Measurements from ENCODE around the gene ANKRD34A. TPM values are rescaled to one million over a fixed set of nuclear protein-coding genes. Genes with fewer than 3 reads are reported as not detected.

The ANKRD34A gene
- total and polyA plus RNA-seq, 2 experiments from 2014 or later: 1.3 to 2.3 TPM

DNA sequence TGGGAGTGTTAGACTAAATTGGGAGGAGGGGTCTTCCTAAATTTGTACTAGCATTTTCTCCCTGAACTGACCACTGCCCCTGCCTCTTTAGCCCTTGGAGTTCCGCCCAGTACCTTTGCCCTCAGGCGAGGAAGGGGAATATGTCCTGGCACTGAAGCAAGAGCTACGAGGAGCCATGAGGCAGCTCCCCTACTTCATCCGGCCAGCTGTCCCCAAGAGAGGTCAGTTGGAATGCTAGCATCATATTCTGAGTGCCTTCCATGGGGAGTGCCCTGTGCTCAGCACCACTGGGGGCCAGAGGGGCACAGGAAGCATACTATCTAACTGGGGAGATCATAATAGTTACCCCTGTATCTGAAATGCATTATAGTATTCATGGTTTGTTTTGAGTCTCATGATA, 10.8 kb upstream of the ANKRD34A start:
- Histone ChIP-seq H3F3A (ENCODE audit: insufficient read depth) (peaks cover 24% of the 10 kb centered on the region), H2AFZ (no peak overlapping the region), H3K9me2 (ENCODE audit: insufficient read depth) (no peaks in the 10 kb centered on the region), H3K9me3 (ENCODE audit: low read depth) (no peaks in the 10 kb centered on the region), H3K27ac (no peak overlapping the region), H3K4me1 (ENCODE audit: insufficient read depth) (peaks cover 26% of the 10 kb centered on the region), H3K9ac (no peak overlapping the region), H3K4me2 (ENCODE audit: unreplicated experiment) (no peak overlapping the region), H4K20me1 (ENCODE audit: insufficient read depth) (no peaks in the 10 kb centered on the region), H3K27me3 (replicated peaks; ENCODE audit: insufficient read depth) (no peaks in the 10 kb centered on the region), H3K4me3 (no peak overlapping the region), H3K36me3 (ENCODE audit: low read depth) (no peaks in the 10 kb centered on the region), H3K79me2 (ENCODE audit: insufficient read depth) (no peaks in the 10 kb centered on the region)
- WGBS, 2 experiments (ENCODE audit: low coverage in 1 of 2, low lambda C conversion rate in 2 of 2, missing lambda C conversion rate in 2 of 2): 73 to 77% methylated on average over 4 of the region's 4 CpGs
- in situ Hi-C loops (cut with MboI): no loop called here
- no peak for DNase-seq
- TF ChIP-seq EZH2 (IDR thresholded peaks at IDR 0.05; ENCODE audit: insufficient read depth, poor library complexity, severe bottlenecking): no peak

DNA sequence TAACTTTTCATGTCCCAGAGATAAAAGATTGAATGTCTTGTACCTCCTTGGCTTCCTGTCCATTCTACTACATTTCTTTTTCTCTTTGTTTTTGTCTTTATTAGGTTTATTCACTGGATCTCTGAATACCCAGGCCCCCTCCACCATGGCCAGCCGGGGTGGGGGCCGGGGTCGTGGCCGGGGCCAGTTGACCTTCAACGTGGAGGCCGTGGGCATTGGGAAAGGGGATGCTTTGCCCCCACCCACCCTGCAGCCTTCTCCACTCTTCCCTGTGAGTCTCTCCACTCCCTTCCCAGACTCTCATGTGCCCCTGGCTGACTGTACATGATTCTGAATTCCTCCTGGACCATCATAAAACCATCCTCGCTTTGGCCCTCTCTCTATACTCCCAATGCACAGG, 10.3 kb upstream of the ANKRD34A start:
- Histone ChIP-seq H3K36me3 (ENCODE audit: low read depth) (no peaks in the 10 kb centered on the region), H3K9me2 (ENCODE audit: insufficient read depth) (no peaks in the 10 kb centered on the region), H4K20me1 (ENCODE audit: insufficient read depth) (no peaks in the 10 kb centered on the region), H3K27me3 (replicated peaks; ENCODE audit: insufficient read depth) (no peaks in the 10 kb centered on the region), H3K9me3 (ENCODE audit: low read depth) (no peaks in the 10 kb centered on the region), H3K79me2 (ENCODE audit: insufficient read depth) (no peaks in the 10 kb centered on the region), H3K4me1 (ENCODE audit: insufficient read depth) (peaks cover 21% of the 10 kb centered on the region), H3K9ac (no peak overlapping the region), H3K27ac (no peak overlapping the region), H3K4me3 (no peak overlapping the region), H3F3A (ENCODE audit: insufficient read depth) (peaks cover 19% of the 10 kb centered on the region), H2AFZ (no peak overlapping the region), H3K4me2 (ENCODE audit: unreplicated experiment) (no peak overlapping the region)
- in situ Hi-C loops (cut with MboI): no loop called here
- WGBS, 2 experiments (ENCODE audit: low coverage in 1 of 2, low lambda C conversion rate in 2 of 2, missing lambda C conversion rate in 2 of 2): 62 to 78% methylated on average over 1 to 7 of the region's 7 CpGs
- DNase-seq: no peak
- TF ChIP-seq EZH2phosphoT487 (IDR thresholded peaks at IDR 0.05; ENCODE audit: insufficient read depth, low read depth) (no peak), EZH2 (IDR thresholded peaks at IDR 0.05; ENCODE audit: insufficient read depth, poor library complexity, severe bottlenecking) (no peak)

- no peaks in the 10 kb centered on the region for H3K9me3 ChIP-seq (ENCODE audit: low read depth)
- H3K4me1 ChIP-seq (ENCODE audit: insufficient read depth): peaks cover 10% of the 10 kb centered on the region
- H3K79me2 ChIP-seq (ENCODE audit: insufficient read depth): no peaks in the 10 kb centered on the region
- no peak overlapping the region for H2AFZ ChIP-seq
- H3K27me3 ChIP-seq (replicated peaks; ENCODE audit: insufficient read depth): no peaks in the 10 kb centered on the region
- no peaks in the 10 kb centered on the region for H3K9me2 ChIP-seq (ENCODE audit: insufficient read depth)
- in situ Hi-C loops (cut with MboI): no loop called here
- H3K27ac ChIP-seq: no peak overlapping the region
- H3K4me2 ChIP-seq (ENCODE audit: unreplicated experiment): no peak overlapping the region
- H3F3A ChIP-seq (ENCODE audit: insufficient read depth): peaks cover 13% of the 10 kb centered on the region; the same call in 1 of the 2 replicates
- H3K4me3 ChIP-seq: no peak overlapping the region
- 62 to 65% methylated on average over 7 of the region's 7 CpGs for WGBS, 2 experiments (ENCODE audit: low coverage in 1 of 2, low lambda C conversion rate in 2 of 2, missing lambda C conversion rate in 2 of 2)
- H3K9ac ChIP-seq: no peak overlapping the region
- H4K20me1 ChIP-seq (ENCODE audit: insufficient read depth): no peaks in the 10 kb centered on the region
- H3K36me3 ChIP-seq (ENCODE audit: low read depth): no peaks in the 10 kb centered on the region
- no peak for DNase-seq
- TF ChIP-seq EZH2 (IDR thresholded peaks at IDR 0.05; ENCODE audit: insufficient read depth, poor library complexity, severe bottlenecking) (no peak), EZH2phosphoT487 (IDR thresholded peaks at IDR 0.05; ENCODE audit: insufficient read depth, low read depth) (no peak)
These were observed 8.2 kb upstream of the ANKRD34A start for GRCh38 chr1:145972580-145972979.

- H3K9ac ChIP-seq: no peak overlapping the region
- 84 to 95% methylated on average over 2 of the region's 2 CpGs for WGBS, 2 experiments (ENCODE audit: low coverage in 1 of 2, low lambda C conversion rate in 2 of 2, missing lambda C conversion rate in 2 of 2)
- H3K4me3 ChIP-seq: no peak overlapping the region
- no peaks in the 10 kb centered on the region for H3K9me2 ChIP-seq (ENCODE audit: insufficient read depth)
- H3K36me3 ChIP-seq (ENCODE audit: low read depth): no peaks in the 10 kb centered on the region
- peaks cover 23% of the 10 kb centered on the region for H3K4me1 ChIP-seq (ENCODE audit: insufficient read depth)
- no peaks in the 10 kb centered on the region for H3K9me3 ChIP-seq (ENCODE audit: low read depth)
- in situ Hi-C loops (cut with MboI): no loop called here
- H3K79me2 ChIP-seq (ENCODE audit: insufficient read depth): peaks cover 7% of the 10 kb centered on the region; the same call in 1 of the 2 replicates
- H3K27me3 ChIP-seq (replicated peaks; ENCODE audit: insufficient read depth): no peaks in the 10 kb centered on the region
- peaks cover 30% of the 10 kb centered on the region for H3F3A ChIP-seq (ENCODE audit: insufficient read depth)
- no peak for DNase-seq
- no peak overlapping the region for H3K27ac ChIP-seq
- no peak overlapping the region for H3K4me2 ChIP-seq (ENCODE audit: unreplicated experiment)
- H4K20me1 ChIP-seq (ENCODE audit: insufficient read depth): no peaks in the 10 kb centered on the region
- TF ChIP-seq EZH2 (IDR thresholded peaks at IDR 0.05; ENCODE audit: insufficient read depth, poor library complexity, severe bottlenecking): no peak
- no peak for TF ChIP-seq EZH2phosphoT487 (IDR thresholded peaks at IDR 0.05; ENCODE audit: insufficient read depth, low read depth)
- no peak overlapping the region for H2AFZ ChIP-seq
These were observed 2.9 kb upstream of the ANKRD34A start for GRCh38 chr1:145967288-145967687.

Data from GM23248 (cell line).